SK-N-MC (cell line): ENCODE measurements around the gene DSCAML1.

Experiments
- DNase-seq: peaks from one replicate; pipeline ENCODE4 v3.0.0-alpha.2; 2011; ENCODE audit warnings: low read depth, low spot score
- H3K27ac ChIP-seq: fragments of 200-600 bp; sonication (generic); 2 replicates; pipeline ENCODE4 v1.5.1; 2016; ENCODE audit warnings: mixed run types
- H3K36me3 ChIP-seq: fragments of 200-600 bp; sonication (generic); 2 replicates; pipeline ENCODE4 v1.6.1; 2017; ENCODE audit warnings: antibody characterized with exemption, low read length, mixed read lengths; ENCODE audit not compliant: insufficient read depth
- H3K4me3 ChIP-seq: fragments of 200-600 bp; sonication (generic); 2 replicates; pipeline ENCODE4 v1.5.1; 2016
- H3K9ac ChIP-seq: fragments of 200-600 bp; sonication (generic); 2 replicates; pipeline ENCODE4 v1.8.0; 2017; ENCODE audit warnings: mixed run types, mixed read lengths; ENCODE audit not compliant: insufficient read length
- H3K9me3 ChIP-seq: fragments of 200-600 bp; sonication (generic); 2 replicates; pipeline ENCODE4 v1.6.1; 2017; ENCODE audit warnings: low read depth, mild to moderate bottlenecking, antibody characterized with exemption, low read length, moderate library complexity, mixed read lengths
- EZH2 ChIP-seq: fragments of 200-600 bp; sonication (generic); IDR thresholded peaks from one replicate; pipeline ENCODE4 v1.6.1; 2017; ENCODE audit warnings: antibody characterized with exemption
- FOXP2 ChIP-seq: optimal IDR thresholded peaks from 2 replicates; pipeline ENCODE3; 2011; ENCODE audit warnings: mild to moderate bottlenecking, moderate library complexity; ENCODE audit not compliant: insufficient read depth; ENCODE audit errors: extremely low read length, control extremely low read depth
- POLR2AphosphoS5 ChIP-seq: IDR thresholded peaks from 2 replicates; pipeline ENCODE4 v1.6.1; 2012; ENCODE audit warnings: mild to moderate bottlenecking, low read depth, low read length, borderline replicate concordance

DSCAML1 gene

DNA sequence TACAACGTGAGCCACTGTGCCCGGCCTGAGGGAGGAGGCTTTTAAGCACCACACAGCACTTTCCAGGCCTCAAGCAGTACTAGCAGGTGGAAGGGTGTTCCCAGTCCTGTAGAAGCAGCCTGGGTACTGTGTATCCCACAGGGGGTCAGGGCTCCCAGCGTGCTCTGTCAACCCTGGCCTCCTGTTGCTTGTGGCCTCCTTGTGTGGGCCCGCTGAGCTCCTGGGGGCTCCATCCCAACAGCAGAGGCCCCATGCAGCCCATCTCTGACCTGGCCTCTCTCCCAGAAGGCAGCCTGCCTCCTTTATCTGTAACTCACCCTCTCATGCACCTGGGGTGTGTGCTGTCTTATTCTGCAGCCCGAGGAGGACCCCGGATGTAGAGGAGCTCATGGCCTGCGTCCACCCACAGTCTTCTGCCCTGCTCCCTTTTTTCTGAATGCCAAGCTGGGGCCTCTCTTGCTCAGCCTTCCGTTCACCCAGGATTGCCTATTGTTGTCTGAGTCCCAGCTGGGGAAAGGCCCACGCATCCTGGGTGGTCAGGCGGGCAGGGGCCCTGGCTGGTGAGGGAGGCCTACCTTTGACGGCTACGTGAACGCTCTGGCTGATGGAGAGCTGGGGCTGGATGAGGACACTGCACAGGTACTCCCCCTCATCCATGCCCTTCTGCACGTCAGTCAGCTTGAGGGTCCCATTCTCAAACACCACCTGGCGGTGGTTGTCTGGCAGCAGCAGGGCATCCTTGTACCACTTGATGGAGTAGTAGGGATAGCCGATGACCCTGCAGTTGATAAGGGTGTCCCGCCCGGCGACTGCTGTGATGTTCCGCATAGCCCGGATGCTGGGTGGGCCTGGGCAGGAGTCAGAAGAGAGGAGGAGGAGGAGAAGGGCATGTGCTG lies 280.9 kb downstream of the DSCAML1 start:
- Histone ChIP-seq H3K27ac (no peak overlapping the region), H3K4me3 (no peak overlapping the region), H3K9ac (no peak overlapping the region), H3K36me3 (no peaks in the 10 kb centered on the region), H3K9me3 (no peaks in the 10 kb centered on the region)
- TF ChIP-seq POLR2AphosphoS5 (no peak), EZH2 (no peak), FOXP2 (no peak)
- no peak for DNase-seq

DNA sequence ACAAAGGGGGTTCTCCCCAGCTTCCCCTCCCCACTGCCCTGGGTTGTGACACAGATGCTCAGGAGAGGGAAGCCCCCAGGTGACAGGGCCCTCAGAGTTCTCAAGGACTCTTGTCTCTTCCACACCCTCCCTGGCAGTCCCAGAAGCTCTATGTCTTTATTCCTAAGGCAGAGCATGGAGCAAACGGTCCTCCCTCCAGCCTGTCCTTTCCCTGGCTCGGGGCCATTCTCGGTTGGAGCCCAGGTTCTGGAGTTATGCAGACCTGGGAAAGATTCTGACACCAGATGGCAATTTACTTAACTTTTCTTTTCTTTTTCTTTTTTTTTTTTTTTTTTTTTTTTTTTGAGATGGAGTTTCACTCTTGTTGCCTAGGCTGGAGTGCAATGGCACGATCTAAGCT lies 282.8 kb downstream of the DSCAML1 start:
- DNase-seq = no peak
- H3K9me3 ChIP-seq = no peaks in the 10 kb centered on the region
- H3K27ac ChIP-seq = no peak overlapping the region
- H3K4me3 ChIP-seq = no peak overlapping the region
- H3K9ac ChIP-seq = no peak overlapping the region
- no peaks in the 10 kb centered on the region for H3K36me3 ChIP-seq
- TF ChIP-seq FOXP2 (no peak), EZH2 (no peak), POLR2AphosphoS5 (no peak)

DNA sequence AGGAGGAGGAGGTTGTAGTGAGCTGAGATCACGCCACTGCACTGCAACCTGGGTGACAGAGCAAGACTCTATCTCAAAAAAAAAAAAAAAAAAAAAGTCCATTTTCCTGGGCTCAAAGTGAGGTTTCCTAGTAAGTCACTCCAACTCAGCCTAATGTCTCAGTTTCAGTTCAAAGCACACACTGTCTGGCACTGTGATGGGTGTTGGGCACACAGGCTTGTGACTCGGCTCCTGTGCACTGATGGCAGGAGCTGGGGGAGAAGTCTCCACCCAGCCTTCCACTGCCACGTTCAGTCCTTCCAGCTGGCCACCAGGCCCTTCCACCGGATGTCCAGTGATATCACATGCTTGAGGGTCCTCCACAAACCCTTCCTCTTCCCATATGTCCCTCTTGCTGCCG lies 283.4 kb downstream of the DSCAML1 start:
- Histone ChIP-seq H3K9me3 (no peaks in the 10 kb centered on the region), H3K36me3 (no peaks in the 10 kb centered on the region), H3K27ac (no peak overlapping the region), H3K4me3 (no peak overlapping the region), H3K9ac (no peak overlapping the region)
- TF ChIP-seq FOXP2 (no peak), POLR2AphosphoS5 (no peak), EZH2 (no peak)
- DNase-seq = no peak

DNA sequence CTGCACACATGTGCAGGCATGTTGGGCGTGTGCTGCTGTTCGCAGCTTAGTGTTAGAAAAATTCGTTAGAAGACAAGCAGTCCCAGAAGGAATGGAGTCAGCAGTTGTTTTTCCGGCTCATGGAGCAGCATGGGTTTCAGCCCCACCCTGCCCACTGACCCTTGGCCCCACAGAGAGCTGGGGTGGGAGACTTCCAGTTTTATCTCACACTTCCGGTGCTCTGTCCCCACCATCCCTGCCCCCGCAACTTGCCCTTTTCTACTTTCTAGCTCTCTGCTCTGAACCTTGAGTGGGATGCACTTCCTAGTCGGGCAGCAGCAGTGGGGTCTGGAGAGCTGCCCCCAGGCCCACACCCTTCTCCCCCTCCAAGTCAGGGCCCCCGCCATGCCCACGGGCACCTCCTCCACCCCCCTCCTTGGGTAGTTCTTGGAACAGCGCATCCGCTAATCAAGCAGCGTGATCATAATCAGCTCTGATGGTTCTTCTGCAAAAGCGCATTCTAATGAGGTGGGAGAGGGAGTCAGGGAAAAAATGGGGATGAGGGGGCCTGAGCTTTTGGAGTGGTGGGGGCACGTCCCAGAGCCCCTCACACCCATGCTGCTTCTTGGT lies 285.0 kb downstream of the DSCAML1 start:
- Histone ChIP-seq H3K4me3 (no peak overlapping the region), H3K9ac (no peak overlapping the region), H3K36me3 (no peaks in the 10 kb centered on the region), H3K27ac (no peak overlapping the region), H3K9me3 (no peaks in the 10 kb centered on the region)
- TF ChIP-seq POLR2AphosphoS5 (no peak), EZH2 (no peak)
- DNase-seq = no peak

DNA sequence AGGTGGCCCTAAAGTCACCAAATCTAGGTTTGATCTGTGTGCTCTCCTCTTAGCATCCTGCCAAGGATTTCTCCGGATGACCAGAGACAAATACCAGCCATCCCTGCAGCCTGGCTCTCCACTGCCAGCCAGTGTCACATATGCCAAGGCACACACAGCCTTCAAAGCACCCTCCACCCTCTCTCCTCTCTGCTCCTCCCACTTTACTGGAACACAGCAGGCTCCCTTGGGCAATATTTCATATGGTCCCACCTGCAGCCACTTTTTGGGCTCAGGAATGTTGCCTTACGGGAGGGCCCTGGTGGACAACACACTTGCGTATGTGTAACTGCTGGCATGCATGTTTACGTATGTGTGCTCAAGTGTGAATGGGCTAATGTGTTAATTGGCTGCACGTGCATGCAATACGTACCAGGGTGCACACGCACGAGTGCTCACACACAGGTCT lies 285.5 kb downstream of the DSCAML1 start:
- Histone ChIP-seq H3K9me3 (no peaks in the 10 kb centered on the region), H3K9ac (no peak overlapping the region), H3K27ac (no peak overlapping the region), H3K4me3 (no peak overlapping the region), H3K36me3 (no peaks in the 10 kb centered on the region)
- TF ChIP-seq POLR2AphosphoS5 = no peak
- no peak for TF ChIP-seq FOXP2
- TF ChIP-seq EZH2 = no peak
- DNase-seq = no peak

GRCh38 chr11:117510646-117511045 lies 286.4 kb downstream of the DSCAML1 start:
- H3K27ac ChIP-seq = no peak overlapping the region
- H3K9ac ChIP-seq = no peak overlapping the region
- no peak for DNase-seq
- H3K9me3 ChIP-seq = no peaks in the 10 kb centered on the region
- TF ChIP-seq FOXP2 = no peak
- no peak for TF ChIP-seq EZH2
- no peak for TF ChIP-seq POLR2AphosphoS5
- H3K36me3 ChIP-seq = no peaks in the 10 kb centered on the region
- H3K4me3 ChIP-seq = no peak overlapping the region

DNA sequence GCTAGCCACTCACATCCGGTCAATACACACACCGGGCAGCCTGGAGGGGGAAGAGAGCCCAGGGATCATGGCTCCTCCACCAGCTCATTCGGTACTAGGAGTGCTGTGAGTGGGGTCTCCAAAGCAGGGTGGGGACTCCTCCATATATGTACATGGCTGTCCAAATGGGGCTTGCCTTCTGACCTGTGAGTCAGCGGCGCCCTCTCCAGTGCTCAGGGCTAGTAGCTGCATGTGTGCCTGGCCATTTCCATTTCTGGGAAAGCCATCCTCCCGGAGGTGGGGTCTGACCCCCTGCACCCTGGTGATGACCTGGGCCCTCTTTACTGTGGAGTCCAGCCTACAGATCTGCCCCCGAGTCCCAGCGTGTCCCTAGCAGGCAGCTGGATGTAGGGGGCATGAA lies 287.5 kb downstream of the DSCAML1 start:
- H3K36me3 ChIP-seq = no peaks in the 10 kb centered on the region
- TF ChIP-seq POLR2AphosphoS5 = no peak

GRCh38 chr11:117506971-117507370 lies 290.0 kb downstream of the DSCAML1 start:
- H3K9ac ChIP-seq = no peak overlapping the region
- no peaks in the 10 kb centered on the region for H3K9me3 ChIP-seq
- H3K4me3 ChIP-seq = no peak overlapping the region
- no peak for TF ChIP-seq EZH2
- TF ChIP-seq FOXP2 = no peak
- no peak for TF ChIP-seq POLR2AphosphoS5
- H3K36me3 ChIP-seq = no peaks in the 10 kb centered on the region
- H3K27ac ChIP-seq = no peak overlapping the region
- DNase-seq = no peak

More for the DNA sequence above, 287.5 kb downstream of the DSCAML1 start:
- H3K9me3 ChIP-seq = no peaks in the 10 kb centered on the region
- no peak overlapping the region for H3K9ac ChIP-seq
- no peak for DNase-seq
- H3K27ac ChIP-seq = no peak overlapping the region
- H3K4me3 ChIP-seq = no peak overlapping the region
